ENCODE measurements around the gene ZC3H4. TPM values are rescaled to one million over a fixed set of nuclear protein-coding genes. Genes with fewer than 3 reads are reported as not detected.

Gene ZC3H4
- total and polyA plus RNA-seq, 9 of the 15 experiments (the other 6 are each of a cell fraction or from before 2014, with no cell fraction given), result 2.2 to 75.6 (median 18.3) TPM

DNA sequence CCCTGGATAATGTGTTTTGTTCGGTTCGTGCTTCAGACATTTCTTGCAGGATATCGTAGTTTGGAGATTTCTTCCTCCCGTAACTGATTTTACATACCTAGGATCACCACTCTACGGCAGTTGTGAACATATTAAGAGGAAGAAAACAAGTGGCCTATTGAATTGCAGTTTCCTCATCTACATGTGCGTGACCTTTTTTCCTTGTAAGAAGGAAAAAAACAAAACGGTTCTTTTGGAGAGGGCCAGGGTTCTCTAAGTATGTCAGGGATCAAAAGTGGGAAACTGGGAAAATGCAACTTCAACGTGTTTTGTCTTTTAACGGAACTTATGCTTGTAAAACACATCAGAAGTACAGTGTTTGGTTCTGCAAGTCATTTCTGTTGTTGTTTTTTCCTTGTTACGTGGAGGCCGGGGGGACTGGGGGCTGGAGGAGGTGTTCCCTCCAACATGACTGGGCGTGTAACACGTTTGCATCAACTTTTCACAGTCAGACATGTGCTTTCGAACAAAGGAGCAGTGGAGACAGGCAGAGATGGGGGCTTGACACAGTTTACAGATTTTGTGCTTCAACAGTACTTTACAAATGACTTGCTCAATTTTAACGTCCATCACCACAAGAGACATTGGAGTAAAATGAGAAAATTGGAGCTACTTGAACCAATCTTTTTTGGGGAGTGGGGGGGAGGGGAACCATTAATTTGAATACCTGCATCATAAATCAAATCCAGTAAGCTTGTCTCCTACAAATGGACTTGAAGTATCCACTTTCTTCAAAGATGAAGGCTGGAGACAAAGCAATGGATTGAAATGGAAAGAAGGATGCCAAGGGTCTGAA is 3.8 kb downstream of the ZC3H4 start (continued):
- TF ChIP-seq ZNF75A (CRISPR knock-in tag; IDR thresholded peaks at IDR 0.05) (no peak), GABPB2 (CRISPR knock-in tag; conservative IDR thresholded peaks at IDR 0.05) (no peak), MYBL2 (IDR thresholded peaks at IDR 0.05; ENCODE audit: low read depth) (no peak), MYBL2 (CRISPR knock-in tag; IDR thresholded peaks at IDR 0.05; ENCODE audit: borderline replicate concordance) (no peak), ZBTB7A (IDR thresholded peaks at IDR 0.05; ENCODE audit: borderline replicate concordance, control insufficient read depth, low read depth, low read length) (peak; percentile 75), JUND (IDR thresholded peaks at IDR 0.05; ENCODE audit: borderline replicate concordance, low read depth, low read length) (peak; percentile 63), JUND (tag; IDR thresholded peaks at IDR 0.05; ENCODE audit: borderline replicate concordance, low read depth, low read length) (no peak; the same call in 2 of the 3 replicates), ZNF143 (CRISPR knock-in tag; IDR thresholded peaks at IDR 0.05) (no peak)
- TF ChIP-seq, protein P1, sequence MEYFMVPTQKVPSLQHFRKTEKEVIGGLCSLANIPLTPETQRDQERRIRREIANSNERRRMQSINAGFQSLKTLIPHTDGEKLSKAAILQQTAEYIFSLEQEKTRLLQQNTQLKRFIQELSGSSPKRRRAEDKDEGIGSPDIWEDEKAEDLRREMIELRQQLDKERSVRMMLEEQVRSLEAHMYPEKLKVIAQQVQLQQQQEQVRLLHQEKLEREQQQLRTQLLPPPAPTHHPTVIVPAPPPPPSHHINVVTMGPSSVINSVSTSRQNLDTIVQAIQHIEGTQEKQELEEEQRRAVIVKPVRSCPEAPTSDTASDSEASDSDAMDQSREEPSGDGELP (CRISPR knock-in tag; IDR thresholded peaks at IDR 0.05; ENCODE audit: borderline replicate concordance), result peak; percentile 45
- TF ChIP-seq, protein P2, sequence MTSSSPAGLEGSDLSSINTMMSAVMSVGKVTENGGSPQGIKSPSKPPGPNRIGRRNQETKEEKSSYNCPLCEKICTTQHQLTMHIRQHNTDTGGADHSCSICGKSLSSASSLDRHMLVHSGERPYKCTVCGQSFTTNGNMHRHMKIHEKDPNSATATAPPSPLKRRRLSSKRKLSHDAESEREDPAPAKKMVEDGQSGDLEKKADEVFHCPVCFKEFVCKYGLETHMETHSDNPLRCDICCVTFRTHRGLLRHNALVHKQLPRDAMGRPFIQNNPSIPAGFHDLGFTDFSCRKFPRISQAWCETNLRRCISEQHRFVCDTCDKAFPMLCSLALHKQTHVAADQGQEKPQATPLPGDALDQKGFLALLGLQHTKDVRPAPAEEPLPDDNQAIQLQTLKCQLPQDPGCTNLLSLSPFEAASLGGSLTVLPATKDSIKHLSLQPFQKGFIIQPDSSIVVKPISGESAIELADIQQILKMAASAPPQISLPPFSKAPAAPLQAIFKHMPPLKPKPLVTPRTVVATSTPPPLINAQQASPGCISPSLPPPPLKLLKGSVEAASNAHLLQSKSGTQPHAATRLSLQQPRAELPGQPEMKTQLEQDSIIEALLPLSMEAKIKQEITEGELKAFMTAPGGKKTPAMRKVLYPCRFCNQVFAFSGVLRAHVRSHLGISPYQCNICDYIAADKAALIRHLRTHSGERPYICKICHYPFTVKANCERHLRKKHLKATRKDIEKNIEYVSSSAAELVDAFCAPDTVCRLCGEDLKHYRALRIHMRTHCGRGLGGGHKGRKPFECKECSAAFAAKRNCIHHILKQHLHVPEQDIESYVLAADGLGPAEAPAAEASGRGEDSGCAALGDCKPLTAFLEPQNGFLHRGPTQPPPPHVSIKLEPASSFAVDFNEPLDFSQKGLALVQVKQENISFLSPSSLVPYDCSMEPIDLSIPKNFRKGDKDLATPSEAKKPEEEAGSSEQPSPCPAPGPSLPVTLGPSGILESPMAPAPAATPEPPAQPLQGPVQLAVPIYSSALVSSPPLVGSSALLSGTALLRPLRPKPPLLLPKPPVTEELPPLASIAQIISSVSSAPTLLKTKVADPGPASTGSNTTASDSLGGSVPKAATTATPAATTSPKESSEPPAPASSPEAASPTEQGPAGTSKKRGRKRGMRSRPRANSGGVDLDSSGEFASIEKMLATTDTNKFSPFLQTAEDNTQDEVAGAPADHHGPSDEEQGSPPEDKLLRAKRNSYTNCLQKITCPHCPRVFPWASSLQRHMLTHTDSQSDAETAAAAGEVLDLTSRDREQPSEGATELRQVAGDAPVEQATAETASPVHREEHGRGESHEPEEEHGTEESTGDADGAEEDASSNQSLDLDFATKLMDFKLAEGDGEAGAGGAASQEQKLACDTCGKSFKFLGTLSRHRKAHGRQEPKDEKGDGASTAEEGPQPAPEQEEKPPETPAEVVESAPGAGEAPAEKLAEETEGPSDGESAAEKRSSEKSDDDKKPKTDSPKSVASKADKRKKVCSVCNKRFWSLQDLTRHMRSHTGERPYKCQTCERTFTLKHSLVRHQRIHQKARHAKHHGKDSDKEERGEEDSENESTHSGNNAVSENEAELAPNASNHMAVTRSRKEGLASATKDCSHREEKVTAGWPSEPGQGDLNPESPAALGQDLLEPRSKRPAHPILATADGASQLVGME (CRISPR knock-in tag; IDR thresholded peaks at IDR 0.05), result no peak
- TF ChIP-seq, protein P3, sequence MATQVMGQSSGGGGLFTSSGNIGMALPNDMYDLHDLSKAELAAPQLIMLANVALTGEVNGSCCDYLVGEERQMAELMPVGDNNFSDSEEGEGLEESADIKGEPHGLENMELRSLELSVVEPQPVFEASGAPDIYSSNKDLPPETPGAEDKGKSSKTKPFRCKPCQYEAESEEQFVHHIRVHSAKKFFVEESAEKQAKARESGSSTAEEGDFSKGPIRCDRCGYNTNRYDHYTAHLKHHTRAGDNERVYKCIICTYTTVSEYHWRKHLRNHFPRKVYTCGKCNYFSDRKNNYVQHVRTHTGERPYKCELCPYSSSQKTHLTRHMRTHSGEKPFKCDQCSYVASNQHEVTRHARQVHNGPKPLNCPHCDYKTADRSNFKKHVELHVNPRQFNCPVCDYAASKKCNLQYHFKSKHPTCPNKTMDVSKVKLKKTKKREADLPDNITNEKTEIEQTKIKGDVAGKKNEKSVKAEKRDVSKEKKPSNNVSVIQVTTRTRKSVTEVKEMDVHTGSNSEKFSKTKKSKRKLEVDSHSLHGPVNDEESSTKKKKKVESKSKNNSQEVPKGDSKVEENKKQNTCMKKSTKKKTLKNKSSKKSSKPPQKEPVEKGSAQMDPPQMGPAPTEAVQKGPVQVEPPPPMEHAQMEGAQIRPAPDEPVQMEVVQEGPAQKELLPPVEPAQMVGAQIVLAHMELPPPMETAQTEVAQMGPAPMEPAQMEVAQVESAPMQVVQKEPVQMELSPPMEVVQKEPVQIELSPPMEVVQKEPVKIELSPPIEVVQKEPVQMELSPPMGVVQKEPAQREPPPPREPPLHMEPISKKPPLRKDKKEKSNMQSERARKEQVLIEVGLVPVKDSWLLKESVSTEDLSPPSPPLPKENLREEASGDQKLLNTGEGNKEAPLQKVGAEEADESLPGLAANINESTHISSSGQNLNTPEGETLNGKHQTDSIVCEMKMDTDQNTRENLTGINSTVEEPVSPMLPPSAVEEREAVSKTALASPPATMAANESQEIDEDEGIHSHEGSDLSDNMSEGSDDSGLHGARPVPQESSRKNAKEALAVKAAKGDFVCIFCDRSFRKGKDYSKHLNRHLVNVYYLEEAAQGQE (IDR thresholded peaks at IDR 0.05; ENCODE audit: borderline replicate concordance), result no peak
- TF ChIP-seq, protein P3 (CRISPR knock-in tag; IDR thresholded peaks at IDR 0.05; ENCODE audit: low read depth), result no peak
